Fibroblast of lung (primary cell): ENCODE measurements around the gene STX5. TPM values are rescaled to one million over a fixed set of nuclear protein-coding genes. Genes with fewer than 3 reads are reported as not detected.

Experiments
- DNase-seq, 2 donors: peaks; one replicate each; pipeline versions ENCODE4 v3.0.0 to v3.0.0-alpha.2; 2010; ENCODE audit warnings: low read depth in 2 of 2
- H2AFZ ChIP-seq: 2 replicates; pipeline ENCODE4 v1.5.1; 2012; ENCODE audit warnings: low read length, control low read depth, inconsistent platforms
- H3K27ac ChIP-seq: 2 replicates; pipeline ENCODE4 v1.5.1; 2011; ENCODE audit warnings: low read length, control low read depth; ENCODE audit not compliant: insufficient read depth
- H3K27me3 ChIP-seq: 2 replicates; pipeline ENCODE4 v1.5.1; 2011; ENCODE audit warnings: mild to moderate bottlenecking, low read length; ENCODE audit not compliant: control insufficient read depth, insufficient read depth
- H3K36me3 ChIP-seq: 2 replicates; pipeline ENCODE4 v1.5.1; 2011; ENCODE audit warnings: low read length; ENCODE audit not compliant: control insufficient read depth, insufficient read depth
- H3K4me1 ChIP-seq: 2 replicates; pipeline ENCODE4 v1.5.1; 2011; ENCODE audit warnings: low read length; ENCODE audit not compliant: control insufficient read depth, insufficient read depth; ENCODE audit errors: extremely low read depth
- H3K4me2 ChIP-seq: 2 replicates; pipeline ENCODE4 v1.5.1; 2011; ENCODE audit warnings: low read length, control low read depth; ENCODE audit not compliant: insufficient read depth; ENCODE audit errors: extremely low read depth
- H3K4me3 ChIP-seq, 4 experiments: fragments of 200-600 bp in 1 of 4; sonication (generic) in 1 of 4; replicated peaks in 1 of 4; 2 replicates each; pipeline ENCODE4 v1.5.1; 2011 to 2016; ENCODE audit warnings: low read length in 4 of 4, low read depth in 3 of 4, mild to moderate bottlenecking in 3 of 4, control low read depth in 2 of 4, inconsistent platforms in 1 of 4, mixed read lengths in 1 of 4; ENCODE audit not compliant: insufficient read depth in 1 of 4; ENCODE audit errors: control extremely low read depth in 1 of 4
- H3K79me2 ChIP-seq: 2 replicates; pipeline ENCODE4 v1.5.1; 2012; ENCODE audit warnings: mild to moderate bottlenecking, low read length, inconsistent platforms; ENCODE audit not compliant: control insufficient read depth, insufficient read depth
- H3K9ac ChIP-seq: 2 replicates; pipeline ENCODE4 v1.5.1; 2011; ENCODE audit warnings: mild to moderate bottlenecking, low read length, control low read depth; ENCODE audit not compliant: insufficient read depth
- H3K9me3 ChIP-seq: 2 replicates; pipeline ENCODE4 v1.5.1; 2012; ENCODE audit warnings: low read depth, low read length; ENCODE audit not compliant: control insufficient read depth, insufficient read depth
- H4K20me1 ChIP-seq: 2 replicates; pipeline ENCODE4 v1.5.1; 2011; ENCODE audit warnings: low read length; ENCODE audit not compliant: control insufficient read depth, insufficient read depth; ENCODE audit errors: extremely low read depth
- CTCF ChIP-seq, 2 donors: IDR thresholded peaks in 1 of 2; conservative IDR thresholded peaks in 1 of 2; 1 replicate in 1 of 2; 2 replicates in 1 of 2; pipeline ENCODE4 v1.5.1; 2011 to 2012; ENCODE audit warnings: low read length in 2 of 2, control low read depth in 1 of 2, inconsistent platforms in 1 of 2, low read depth in 1 of 2, mild to moderate bottlenecking in 1 of 2
- EZH2 ChIP-seq: IDR thresholded peaks from 2 replicates; pipeline ENCODE4 v1.5.1; 2012; ENCODE audit warnings: low read length, control low read depth, mild to moderate bottlenecking; ENCODE audit errors: missing control alignments
- polyA plus RNA-seq, 2 donors: library from polyadenylated mRNA; depleted of rRNA in 1 of 2; stranded (reverse) in 1 of 2; unstranded in 1 of 2; fragments of >200 nt; gene quantifications; 2 replicates each; pipeline ENCODE4 v1.2.1, GENCODE V29; 2011 to 2012; ENCODE audit warnings: missing spikeins in 1 of 2
- total RNA-seq: library from RNA; depleted of rRNA; stranded (reverse); fragments of >200 nt; gene quantifications from 2 replicates; pipeline ENCODE4 v1.2.1, GENCODE V29; 2014

The STX5 gene
- total and polyA plus RNA-seq, 2 donors (not counting 1 experiment from before 2014, with no cell fraction given): 44.9 to 48.9 TPM

- Histone ChIP-seq H3K27me3 (no peaks in the 10 kb centered on the region), H4K20me1 (no peaks in the 10 kb centered on the region), H3K36me3 (peaks cover 12% of the 10 kb centered on the region), H3K4me3 (peak overlapping the region; percentile 64 to 97 (median 86)), H3K9ac (no peak overlapping the region), H3K27ac (no peak overlapping the region), H3K79me2 (peaks cover 34% of the 10 kb centered on the region), H2AFZ (no peak overlapping the region), H3K9me3 (no peaks in the 10 kb centered on the region), H3K4me2 (peak overlapping the region; percentile 99), H3K4me1 (peaks cover 12% of the 10 kb centered on the region)
- no peak for DNase-seq
- TF ChIP-seq CTCF (conservative IDR thresholded peaks at IDR 0.05 in 1 of 2, IDR thresholded peaks at IDR 0.05 in 1 of 2; ENCODE audit: low read depth in 1 of 2, low read length in 2 of 2) (no peak), EZH2 (no peak)
Measured at GRCh38 chr11:62853279-62853965, 21.6 kb upstream of the STX5 start.

GRCh38 chr11:62852523-62853188 lies 20.8 kb upstream of the STX5 start:
- peak overlapping the region in 3 of 4 experiments; percentile 64 to 97 (median 77) for H3K4me3 ChIP-seq
- no peak for DNase-seq
- peaks cover 12% of the 10 kb centered on the region for H3K36me3 ChIP-seq
- no peaks in the 10 kb centered on the region for H3K9me3 ChIP-seq
- no peak for TF ChIP-seq CTCF (conservative IDR thresholded peaks at IDR 0.05 in 1 of 2, IDR thresholded peaks at IDR 0.05 in 1 of 2; ENCODE audit: low read depth in 1 of 2, low read length in 2 of 2)
- TF ChIP-seq EZH2: no peak
- H3K4me1 ChIP-seq: peaks cover 9% of the 10 kb centered on the region
- peaks cover 34% of the 10 kb centered on the region for H3K79me2 ChIP-seq
- no peaks in the 10 kb centered on the region for H3K27me3 ChIP-seq
- H3K9ac ChIP-seq: no peak overlapping the region
- no peak overlapping the region for H3K4me2 ChIP-seq
- H3K27ac ChIP-seq: no peak overlapping the region
- H2AFZ ChIP-seq: no peak overlapping the region
- H4K20me1 ChIP-seq: no peaks in the 10 kb centered on the region

- no peak for DNase-seq
- peaks cover 8% of the 10 kb centered on the region for H3K4me1 ChIP-seq
- no peak overlapping the region for H3K9ac ChIP-seq
- peaks cover 12% of the 10 kb centered on the region for H3K36me3 ChIP-seq
- H3K27me3 ChIP-seq: no peaks in the 10 kb centered on the region
- H3K4me2 ChIP-seq: no peak overlapping the region
- no peaks in the 10 kb centered on the region for H3K9me3 ChIP-seq
- peaks cover 34% of the 10 kb centered on the region for H3K79me2 ChIP-seq
- no peak overlapping the region for H3K27ac ChIP-seq
- TF ChIP-seq CTCF (conservative IDR thresholded peaks at IDR 0.05 in 1 of 2, IDR thresholded peaks at IDR 0.05 in 1 of 2; ENCODE audit: low read depth in 1 of 2, low read length in 2 of 2): no peak
- TF ChIP-seq EZH2: no peak
- H3K4me3 ChIP-seq: peak overlapping the region in 1 of 4 experiments; percentile 8
- no peak overlapping the region for H2AFZ ChIP-seq
- no peaks in the 10 kb centered on the region for H4K20me1 ChIP-seq
Measured at GRCh38 chr11:62851807-62852522, 20.1 kb upstream of the STX5 start.
